Keratinocyte (primary cell): ENCODE measurements around the gene PROCR.

Source experiments
- EZH2 ChIP-seq: IDR thresholded peaks from one replicate; pipeline ENCODE4 v1.6.1; 2012; ENCODE audit warnings: inconsistent platforms, mild to moderate bottlenecking, low read length, moderate library complexity
- TF ChIP-seq, protein P1 (sequence below), 3 experiments: IDR thresholded peaks in 1 of 3; conservative IDR thresholded peaks in 1 of 3; optimal IDR thresholded peaks in 1 of 3; 2 replicates in 2 of 3; 3 replicates in 1 of 3; pipeline versions ENCODE3 to v1.5.1; 2011; ENCODE audit warnings: low read length in 3 of 3, mild to moderate bottlenecking in 3 of 3, moderate library complexity in 2 of 3, control low read depth in 1 of 3, inconsistent platforms in 1 of 3; ENCODE audit not compliant: insufficient read depth in 2 of 3; ENCODE audit errors: extremely low read depth in 1 of 3

DNA sequence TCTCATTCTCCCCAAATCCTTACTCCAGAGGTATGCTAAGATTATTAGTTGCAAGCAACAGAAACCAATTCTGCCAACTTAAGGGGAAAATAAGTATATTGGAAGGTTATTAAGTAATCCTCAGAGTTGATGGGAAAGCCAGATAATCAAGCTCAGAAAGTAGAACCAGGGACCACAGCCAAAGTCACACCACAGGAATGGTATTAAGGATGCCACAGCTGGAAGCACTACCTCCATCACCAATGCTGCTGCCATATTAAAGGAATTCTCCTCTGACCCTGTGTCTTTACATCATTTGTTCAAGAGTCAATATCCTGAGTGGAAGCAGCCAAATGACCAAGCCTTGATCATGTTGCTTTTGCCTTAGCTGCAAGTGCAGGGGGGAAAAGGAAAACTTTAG is 9.9 kb downstream of the PROCR start:
- TF ChIP-seq, protein P1, sequence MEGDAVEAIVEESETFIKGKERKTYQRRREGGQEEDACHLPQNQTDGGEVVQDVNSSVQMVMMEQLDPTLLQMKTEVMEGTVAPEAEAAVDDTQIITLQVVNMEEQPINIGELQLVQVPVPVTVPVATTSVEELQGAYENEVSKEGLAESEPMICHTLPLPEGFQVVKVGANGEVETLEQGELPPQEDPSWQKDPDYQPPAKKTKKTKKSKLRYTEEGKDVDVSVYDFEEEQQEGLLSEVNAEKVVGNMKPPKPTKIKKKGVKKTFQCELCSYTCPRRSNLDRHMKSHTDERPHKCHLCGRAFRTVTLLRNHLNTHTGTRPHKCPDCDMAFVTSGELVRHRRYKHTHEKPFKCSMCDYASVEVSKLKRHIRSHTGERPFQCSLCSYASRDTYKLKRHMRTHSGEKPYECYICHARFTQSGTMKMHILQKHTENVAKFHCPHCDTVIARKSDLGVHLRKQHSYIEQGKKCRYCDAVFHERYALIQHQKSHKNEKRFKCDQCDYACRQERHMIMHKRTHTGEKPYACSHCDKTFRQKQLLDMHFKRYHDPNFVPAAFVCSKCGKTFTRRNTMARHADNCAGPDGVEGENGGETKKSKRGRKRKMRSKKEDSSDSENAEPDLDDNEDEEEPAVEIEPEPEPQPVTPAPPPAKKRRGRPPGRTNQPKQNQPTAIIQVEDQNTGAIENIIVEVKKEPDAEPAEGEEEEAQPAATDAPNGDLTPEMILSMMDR (optimal IDR thresholded peaks at IDR 0.05 in 1 of 3, IDR thresholded peaks at IDR 0.05 in 1 of 3, conservative IDR thresholded peaks at IDR 0.05 in 1 of 3; ENCODE audit: extremely low read depth in 1 of 3, insufficient read depth in 2 of 3, low read length in 3 of 3), result no peak
- TF ChIP-seq EZH2, result no peak
